Brain pericyte (primary cell): ENCODE results near the gene IL15.
"Not testable (repeated sequence)": the region's sequence is repeated elsewhere in the genome, so short reads cannot be mapped to it uniquely, and the experiment has no call there.

Experiments used
- DNase-seq: peaks from one replicate; pipeline ENCODE4 v3.0.0-alpha.2; 2012; ENCODE audit warnings: low read depth, low spot score

IL15 gene

DNA sequence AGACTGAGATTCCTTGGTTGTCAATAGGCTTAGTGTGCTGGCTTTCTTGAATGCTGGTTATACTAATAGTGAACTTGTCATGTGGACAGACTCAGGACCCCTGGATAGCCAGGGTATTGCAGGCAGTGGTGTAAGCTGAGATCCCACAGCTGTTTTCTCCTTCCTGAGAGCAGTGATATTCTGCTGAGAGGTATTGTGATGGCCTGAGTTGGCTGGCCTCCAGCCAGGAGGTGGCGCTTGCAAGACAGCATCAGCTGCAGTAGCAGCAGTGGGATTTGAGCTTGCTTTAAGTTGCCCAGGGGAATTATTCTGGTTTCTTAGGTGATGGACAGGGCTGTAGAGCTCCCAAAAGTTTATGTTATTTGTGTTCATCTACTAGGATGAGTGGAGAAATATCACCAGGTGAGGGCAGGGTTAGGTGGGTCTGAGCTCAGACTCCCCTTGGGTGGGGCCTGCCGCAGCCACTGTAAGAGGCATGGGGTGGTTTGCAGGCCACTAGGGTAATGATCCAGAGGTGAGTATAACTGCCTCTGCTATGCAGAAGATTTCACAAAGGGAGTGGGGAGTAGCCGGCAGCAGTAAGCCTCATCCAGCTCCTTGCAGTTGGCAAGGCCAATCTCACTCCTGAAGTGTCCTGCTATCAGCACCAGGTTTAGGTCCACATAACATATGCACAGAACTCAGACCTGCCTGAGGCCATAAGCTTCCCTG is 66.2 kb downstream of the IL15 start:
- no peak for DNase-seq

DNA sequence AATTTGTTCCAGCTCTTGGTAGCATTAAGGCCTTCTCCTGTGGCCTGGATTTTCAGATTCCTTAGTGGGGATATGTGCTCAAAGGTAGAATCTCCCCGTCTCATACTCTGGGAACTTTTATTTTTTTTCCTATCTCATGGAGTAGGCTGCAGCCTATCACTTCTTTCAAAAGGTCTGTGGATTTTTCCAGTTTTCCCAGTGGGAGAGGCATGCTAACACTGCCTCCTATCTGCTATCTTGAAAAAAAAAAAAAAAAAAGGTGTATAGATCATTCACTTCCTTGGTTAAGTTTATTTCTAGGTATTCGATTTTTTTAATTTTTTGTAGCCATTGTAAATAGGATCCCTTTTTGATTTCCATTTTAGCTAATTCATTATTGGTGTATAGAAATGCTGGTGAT is 67.1 kb downstream of the IL15 start:
- DNase-seq = no peak

DNA sequence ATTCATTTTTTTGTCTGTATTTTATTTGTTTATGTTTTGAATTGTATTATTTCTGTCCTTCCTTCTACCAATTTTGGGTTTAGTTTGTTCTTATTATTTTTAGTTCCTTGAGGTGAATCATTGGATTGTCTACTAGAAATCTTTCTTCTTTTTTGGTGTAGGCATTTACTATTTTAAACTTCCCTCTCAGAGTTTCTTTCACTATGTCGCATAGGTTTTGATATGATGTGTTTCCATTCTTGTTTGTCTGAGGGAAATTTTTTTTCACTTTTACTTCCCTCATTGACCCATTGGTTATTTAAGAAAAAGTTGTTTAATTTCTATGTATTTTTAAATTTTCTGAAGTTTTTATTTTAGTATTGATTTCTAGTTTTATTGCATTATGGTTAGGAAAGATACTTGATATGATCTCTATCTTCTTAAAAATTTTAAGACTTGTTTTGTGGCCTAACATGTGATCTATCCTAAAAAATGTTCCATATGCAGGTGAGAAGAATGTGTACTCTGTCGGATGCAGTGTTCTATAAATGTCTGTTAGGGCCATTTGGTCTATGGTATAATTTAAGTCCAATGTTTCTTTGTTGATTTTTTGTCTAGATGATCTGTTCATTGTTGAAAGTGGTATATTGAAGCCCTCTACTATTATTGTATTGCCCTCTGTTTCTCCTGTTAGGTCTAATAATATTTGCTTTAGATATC is 68.8 kb downstream of the IL15 start:
- DNase-seq = no peak

DNA sequence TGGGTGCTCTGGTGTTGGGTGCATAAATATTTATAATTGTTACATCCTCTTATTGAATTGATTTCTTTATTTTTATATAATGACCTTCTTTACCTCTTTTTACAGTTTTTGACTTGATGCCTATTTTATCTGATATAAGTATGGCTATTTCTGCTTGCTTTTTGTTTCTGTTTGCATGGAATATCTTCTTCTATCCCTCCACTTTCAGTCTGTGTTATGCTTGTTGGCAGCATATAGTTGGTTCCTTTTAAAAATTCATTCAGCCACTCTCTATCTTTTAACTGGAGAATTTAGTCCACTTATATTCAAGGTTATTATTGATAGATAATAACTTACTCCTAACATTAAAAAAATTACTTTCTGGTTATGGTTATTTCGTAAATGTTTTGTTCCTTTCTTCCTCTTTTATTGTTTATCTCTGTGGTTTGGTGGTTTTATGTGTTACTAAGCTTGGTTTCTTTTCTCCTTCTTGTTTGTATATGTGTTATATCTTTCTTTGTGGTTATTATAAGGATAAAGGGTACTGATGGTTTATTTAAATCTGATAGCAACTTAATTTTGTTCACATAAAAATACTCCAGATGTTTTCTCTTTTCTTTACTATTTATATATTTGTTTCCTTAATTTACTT is 69.5 kb downstream of the IL15 start:
- no peak for DNase-seq

DNA sequence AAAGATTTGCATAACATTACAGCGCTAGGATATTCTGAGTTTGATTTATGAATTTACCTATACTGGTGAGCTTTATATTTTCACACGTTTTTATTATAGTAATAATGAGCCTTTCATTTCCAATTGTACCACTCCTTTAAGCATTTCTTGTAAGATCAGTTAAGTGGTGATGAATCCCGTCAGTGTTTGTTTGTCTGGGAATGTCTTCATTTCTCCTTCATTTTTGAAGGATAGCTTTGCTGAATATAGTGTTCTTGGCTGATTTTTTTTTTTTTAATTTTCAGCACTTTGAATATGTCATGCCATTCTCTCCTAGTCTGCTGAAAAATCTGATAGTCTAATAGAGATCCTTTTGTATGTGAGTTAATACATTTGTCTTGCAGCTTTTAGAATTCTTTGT is 70.1 kb downstream of the IL15 start:
- no peak for DNase-seq

DNA sequence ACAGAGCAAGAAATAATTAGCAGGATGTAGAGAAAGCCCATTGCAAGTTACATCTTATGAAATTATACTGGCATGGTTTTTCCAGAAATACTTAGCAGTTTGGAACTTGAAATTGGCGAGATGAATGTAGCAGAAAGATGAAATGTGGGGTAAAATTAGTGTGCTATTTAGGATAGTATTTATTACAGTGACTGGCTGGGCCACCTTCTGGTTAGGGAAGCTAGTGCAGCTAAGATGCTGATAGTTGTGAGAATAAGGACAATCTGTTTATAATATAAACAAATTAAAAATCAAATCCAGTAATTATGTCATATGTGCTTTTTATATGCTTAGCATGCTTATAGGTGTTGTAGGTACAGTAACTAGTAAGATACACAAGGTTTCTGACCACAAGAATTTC is 74.8 kb downstream of the IL15 start:
- no peak for DNase-seq

DNA sequence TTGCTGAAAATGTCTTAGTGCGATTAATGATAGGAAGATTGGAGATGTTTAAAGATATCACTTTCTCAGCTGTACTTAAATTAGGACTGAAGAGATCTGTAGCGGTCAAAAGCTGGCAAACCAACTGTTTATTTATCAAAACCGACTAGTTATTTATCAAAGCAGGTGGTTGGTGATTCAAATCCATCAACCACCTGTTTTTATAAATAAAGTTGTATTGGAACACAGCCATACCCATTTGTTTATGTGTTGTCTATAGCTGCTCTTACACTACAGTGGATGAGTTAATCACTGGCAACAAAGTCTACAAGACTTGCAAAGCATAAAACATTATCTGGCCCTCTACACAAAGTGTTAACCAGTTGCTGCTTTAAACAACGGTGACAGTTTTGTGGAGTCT is 76.8 kb downstream of the IL15 start:
- no peak for DNase-seq

DNA sequence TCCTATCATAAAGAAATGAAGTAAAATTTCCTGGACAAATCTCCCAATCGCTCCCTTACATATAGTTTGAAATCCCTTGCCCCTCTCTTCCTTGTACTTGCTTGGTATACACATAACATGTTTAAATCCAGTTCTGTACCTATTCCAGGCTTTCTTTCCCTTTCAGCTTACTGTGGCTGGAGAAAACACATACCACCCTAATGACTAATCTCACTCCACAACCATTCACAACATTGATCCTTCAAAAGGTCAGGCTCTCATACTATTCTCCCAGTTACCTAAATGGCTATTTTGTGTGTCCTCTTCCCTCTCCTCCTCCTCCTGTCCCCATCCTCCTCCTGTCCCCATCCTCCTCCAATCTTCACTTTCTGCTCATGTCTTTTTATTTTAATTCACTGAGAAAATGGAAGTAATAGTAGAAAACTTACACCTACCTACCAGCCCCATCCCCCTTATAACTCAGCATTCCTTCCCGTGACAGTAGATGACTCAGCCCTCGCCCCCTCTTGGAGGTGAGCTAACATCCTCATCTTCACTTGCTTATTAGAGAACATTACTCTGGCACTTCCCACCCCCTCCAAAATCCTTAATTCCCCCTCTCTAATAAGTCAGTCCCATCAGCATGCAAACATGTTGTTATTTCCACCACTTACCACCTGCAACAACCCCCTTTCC is 77.5 kb downstream of the IL15 start:
- DNase-seq = no peak

DNA sequence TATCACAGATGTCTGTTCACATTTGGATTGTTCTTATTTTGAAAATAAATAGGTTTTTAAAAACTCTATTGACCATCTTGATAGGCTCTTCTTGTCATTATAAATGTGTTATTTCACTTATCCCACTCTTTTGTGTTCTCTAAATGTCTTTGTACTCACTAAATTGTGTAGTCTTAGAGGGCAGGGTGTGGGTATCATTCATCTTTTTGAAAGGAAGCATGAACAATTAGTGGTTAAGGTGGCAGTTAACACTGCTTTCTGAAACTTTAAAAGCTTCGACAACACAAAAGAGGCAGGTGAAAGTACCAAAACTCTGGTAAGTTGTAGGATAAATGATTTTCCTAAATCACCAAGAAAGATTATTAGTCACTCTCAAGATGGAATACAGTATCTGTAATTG is 83.2 kb downstream of the IL15 start:
- no peak for DNase-seq

DNA sequence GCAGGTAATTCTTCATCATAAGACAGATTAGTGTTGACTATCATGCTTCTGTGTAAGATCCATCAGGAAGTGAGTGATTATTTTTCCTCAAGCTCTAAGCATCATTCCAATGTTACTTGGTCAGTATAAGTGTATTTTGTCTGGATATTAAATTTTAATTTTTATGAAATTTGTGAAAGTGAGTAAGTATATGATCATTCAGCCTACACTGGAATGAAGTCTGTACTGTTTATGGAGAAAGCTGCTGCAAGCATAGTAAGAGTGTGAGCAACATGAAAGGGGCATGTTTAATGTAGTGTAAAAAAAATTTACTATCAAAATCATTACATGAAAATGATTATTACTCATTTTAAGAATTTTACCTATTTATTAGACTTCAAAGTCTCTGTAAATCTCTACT is 84.8 kb downstream of the IL15 start:
- no peak for DNase-seq

DNA sequence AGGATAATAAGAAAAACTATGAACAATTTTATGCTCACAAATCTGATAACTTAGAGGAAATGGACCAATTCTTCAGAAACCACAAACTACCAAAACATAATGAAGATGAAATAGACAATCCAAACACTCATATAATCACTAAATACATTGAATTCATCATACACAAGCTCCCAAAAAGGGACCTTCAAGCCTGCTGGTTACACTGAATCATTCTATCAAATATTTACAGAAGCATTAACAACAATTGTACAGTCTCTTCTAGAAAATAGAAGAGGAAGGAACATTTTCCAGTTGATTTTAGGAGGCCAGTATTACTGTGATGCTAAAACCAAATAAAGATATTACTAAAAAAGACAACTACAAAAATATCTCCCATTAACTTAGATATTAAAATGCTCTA is 88.3 kb downstream of the IL15 start:
- no peak for DNase-seq

DNA sequence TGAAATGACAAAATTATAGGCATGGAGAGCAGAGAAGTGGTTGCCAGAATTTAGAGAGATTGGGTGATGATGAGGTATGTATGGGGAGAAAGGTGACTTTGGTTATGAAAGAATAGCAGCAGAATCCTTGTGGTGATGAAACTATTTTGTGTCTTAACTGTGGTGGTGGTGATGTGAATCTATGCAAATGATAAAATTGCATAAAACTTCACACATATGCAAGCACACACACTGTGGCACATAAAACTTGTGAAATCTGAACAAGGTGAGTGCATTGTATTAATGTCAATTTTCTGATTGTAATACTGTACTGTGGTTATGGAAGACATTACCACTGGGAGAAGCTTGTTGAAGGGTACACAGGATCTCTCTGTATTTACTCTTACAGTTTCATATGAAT is 91.0 kb downstream of the IL15 start:
- DNase-seq = no peak

DNA sequence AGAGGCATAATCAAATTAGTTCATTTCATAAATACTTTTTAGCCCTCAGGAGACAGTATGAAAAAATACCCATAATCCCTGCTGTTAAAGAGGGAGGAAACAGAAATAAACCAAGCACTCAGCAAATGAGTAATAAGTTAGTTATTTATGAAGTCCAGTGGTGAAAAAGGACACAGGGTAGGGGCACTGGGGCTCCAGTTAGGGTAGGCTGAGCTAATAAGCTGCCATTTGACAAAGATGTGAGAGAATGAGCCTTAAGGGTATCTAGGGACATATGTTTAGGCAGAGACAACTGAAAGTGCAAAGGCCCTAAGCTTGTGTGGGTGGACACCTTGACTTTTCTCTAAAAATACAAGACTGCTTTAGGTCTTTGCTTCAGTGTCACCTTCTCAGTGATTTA is 94.4 kb downstream of the IL15 start:
- DNase-seq = no peak

DNA sequence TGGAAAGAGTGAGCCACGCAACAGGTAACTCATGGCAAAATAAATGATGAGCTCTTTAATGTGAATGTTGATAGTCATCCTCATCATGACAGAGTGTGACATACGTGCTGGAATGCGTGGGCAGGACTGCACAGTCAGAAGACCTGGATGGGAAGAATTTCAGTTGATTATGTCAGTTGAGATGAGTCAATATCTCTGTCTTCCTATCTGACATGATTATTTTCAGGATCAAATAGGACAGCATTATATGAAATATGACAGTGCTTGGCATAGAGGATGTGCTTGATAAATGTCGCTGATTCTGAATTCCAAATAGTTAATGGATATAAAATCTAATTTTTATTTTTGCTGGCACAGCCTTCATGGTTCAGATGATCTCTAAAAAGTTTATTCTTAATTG is 95.1 kb downstream of the IL15 start:
- DNase-seq = no peak

DNA sequence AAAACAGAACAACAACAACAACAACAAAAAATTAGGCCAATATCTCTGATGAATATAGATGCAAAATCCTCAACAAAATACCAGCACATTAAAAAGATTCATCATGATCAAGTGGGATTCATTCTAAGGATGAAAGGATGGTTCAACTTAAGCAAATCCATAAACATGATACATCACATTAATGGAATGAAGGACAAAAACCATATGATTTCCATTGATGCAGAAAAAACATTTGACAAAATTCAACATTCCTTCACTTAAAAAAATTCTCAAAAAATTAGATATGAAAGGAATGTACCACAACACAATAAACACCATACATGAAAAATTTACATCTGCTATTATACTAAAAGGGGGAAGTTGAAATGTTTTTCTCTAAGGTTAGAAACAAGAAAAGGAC is 103.3 kb downstream of the IL15 start:
- DNase-seq = no peak

DNA sequence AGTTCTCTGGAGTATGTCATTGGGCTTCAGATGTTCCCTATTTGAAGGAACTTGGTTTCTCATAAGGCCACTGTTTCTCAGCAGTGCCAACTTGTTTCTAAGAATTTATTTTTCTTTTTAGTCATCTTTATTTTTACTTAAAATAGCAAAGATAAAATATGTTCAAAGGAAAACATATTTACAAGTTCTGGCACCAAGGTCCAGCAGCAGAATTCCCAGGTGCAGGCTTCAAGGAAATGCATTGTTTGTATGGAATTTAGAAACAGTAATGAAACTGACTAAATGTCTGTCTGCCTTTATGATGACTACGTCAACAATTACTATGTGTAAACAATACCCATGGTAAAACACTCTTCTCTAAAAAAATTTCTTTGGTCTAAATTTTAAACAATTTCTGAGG is 109.6 kb downstream of the IL15 start:
- DNase-seq = no peak

DNA sequence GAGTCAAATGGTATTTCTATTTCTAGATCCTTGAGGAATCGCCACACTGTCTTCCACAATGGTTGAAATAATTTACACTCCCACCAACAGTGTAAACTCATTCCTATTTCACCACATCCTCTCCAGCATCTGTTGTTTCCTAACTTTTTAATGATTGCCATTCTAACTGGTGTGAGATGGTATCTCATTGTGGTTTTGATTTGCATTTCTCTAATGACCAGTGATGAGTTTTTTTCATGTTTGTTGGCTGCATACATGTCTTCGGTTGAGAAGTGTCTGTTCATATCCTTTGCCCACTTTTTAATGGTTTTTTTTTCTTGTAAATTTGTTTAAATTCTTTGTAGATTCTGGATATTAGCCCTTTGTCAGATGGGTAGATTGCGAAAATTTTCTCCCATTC is 115.4 kb downstream of the IL15 start:
- not testable (repeated sequence) for DNase-seq

DNA sequence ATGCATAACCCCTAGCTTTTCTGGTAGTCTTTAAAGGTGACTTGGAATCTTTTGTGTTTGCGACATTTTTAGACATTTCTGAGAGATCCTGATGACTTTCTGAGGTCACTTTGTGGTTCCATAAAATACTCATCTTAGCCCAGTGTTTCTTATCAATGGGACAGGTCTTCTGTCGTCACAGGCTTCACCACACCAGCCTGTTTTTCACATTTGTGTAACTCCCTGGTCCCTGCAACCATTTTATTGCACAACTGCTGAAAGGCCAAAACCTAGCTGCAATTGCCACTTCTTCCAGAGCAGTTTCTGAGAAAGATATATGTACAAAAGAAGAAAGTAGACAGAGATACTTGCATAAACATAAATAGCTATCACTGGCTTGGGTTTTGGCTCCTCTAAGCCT is 120.9 kb downstream of the IL15 start:
- DNase-seq = no peak

DNA sequence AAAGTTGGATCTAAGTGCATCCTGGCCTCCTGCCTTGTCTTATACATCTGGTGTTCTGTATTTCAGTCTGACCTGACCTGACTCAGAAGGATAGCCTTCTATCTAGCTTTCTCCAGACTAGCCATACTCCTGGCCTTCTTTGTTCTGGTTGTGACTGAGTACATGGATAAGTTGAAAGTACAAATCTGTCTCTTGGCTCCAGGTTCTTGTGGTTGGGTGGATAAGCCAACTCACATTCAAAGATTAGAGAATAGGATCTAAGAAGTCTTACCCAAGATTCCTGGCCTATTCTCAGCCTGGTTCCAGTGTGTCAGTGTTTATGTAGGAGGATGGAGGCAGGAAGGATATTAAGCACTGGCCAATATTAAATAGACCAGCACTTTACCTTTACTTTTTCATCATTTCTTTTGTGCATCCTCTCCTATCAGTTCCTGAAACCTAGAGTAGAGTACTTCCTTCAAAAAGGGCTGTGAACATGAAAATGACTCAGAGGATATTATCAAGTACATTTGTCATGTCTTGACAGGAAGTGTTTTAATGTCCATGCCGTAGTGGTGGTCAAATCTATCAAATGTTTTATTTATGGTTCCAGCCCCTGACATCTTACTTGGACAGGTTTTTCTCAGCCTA is 123.5 kb downstream of the IL15 start:
- no peak for DNase-seq

DNA sequence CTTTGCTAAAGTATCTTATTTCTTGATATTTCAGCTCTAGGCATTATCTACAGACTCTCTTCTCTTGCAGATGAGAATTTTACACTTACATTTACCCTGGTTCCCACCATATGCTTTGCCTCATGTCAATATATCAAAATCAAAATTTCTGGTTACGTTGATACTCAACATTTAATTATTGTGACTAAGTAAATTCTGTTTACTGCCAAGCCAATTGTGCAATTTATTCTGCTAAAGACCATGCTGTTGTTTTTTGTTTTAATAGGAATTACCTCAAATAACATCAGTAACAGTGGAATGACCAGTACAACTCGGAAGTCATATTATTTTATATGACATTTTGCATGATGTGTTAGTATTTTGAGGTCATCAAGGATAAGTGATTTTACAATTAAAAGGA is 125.5 kb downstream of the IL15 start:
- DNase-seq = no peak

DNA sequence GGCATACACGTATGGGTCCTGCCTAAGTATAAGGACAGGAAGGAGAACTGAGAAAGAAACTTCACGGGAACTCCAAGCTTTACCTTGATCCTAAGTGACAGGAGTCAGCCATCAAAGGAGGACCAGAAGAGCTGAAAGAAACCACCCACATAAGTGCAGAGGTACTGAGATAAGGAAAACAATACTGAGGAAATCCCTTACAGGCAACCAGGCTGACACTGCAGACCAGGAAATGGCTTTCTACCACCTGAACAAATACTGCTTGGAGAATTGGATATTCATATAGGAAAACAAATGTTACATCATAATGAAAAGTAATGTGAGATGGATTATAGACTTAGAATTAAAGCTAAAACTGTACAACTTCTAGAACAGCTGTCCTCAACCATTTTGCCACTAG is 127.0 kb downstream of the IL15 start:
- no peak for DNase-seq

DNA sequence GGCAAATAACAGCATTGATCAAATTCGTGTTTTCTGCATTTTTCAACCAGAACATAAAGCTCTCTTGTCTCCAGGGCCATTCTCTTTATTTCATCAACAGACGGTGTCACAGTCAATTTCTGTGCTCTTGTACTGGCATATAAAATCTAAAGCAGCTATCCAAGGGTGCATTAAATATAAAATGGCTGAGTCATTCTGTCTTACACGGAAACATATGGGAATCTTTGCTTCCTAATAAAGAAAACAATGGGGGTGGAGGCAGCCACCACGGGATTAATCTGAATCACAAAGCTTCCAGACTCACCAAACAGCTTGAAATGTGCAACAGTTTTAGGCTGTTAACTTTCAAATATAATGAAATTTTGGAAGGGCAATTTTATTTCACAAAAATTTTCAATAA is 132.6 kb downstream of the IL15 start:
- DNase-seq = peak; percentile 27
